ENCODE results near the gene UGT1A8.

- TF ChIP-seq SIN3A (IDR thresholded peaks at IDR 0.05; ENCODE audit: borderline replicate concordance, insufficient read depth, low read length), result no peak
- no peak for TF ChIP-seq FOXP2 (optimal IDR thresholded peaks at IDR 0.05; ENCODE audit: borderline replicate concordance, extremely low read depth, extremely low read length, insufficient read depth)
- TF ChIP-seq TAF1 (IDR thresholded peaks at IDR 0.05; ENCODE audit: borderline replicate concordance, insufficient read depth, low read length), result no peak
- TF ChIP-seq REST (IDR thresholded peaks at IDR 0.05; ENCODE audit: insufficient read depth in 1 of 2, low read depth in 2 of 2, low read length in 2 of 2), result no peak
Measured at GRCh38 chr2:233764264-233764663, 146.8 kb downstream of the UGT1A8 start.
